ENCODE results near the gene DOK1. TPM values are rescaled to one million over a fixed set of nuclear protein-coding genes. Genes with fewer than 3 reads are reported as not detected.

The DOK1 gene
- total RNA-seq, 1 donor from 2014 or later, result 27.8 TPM

DNA sequence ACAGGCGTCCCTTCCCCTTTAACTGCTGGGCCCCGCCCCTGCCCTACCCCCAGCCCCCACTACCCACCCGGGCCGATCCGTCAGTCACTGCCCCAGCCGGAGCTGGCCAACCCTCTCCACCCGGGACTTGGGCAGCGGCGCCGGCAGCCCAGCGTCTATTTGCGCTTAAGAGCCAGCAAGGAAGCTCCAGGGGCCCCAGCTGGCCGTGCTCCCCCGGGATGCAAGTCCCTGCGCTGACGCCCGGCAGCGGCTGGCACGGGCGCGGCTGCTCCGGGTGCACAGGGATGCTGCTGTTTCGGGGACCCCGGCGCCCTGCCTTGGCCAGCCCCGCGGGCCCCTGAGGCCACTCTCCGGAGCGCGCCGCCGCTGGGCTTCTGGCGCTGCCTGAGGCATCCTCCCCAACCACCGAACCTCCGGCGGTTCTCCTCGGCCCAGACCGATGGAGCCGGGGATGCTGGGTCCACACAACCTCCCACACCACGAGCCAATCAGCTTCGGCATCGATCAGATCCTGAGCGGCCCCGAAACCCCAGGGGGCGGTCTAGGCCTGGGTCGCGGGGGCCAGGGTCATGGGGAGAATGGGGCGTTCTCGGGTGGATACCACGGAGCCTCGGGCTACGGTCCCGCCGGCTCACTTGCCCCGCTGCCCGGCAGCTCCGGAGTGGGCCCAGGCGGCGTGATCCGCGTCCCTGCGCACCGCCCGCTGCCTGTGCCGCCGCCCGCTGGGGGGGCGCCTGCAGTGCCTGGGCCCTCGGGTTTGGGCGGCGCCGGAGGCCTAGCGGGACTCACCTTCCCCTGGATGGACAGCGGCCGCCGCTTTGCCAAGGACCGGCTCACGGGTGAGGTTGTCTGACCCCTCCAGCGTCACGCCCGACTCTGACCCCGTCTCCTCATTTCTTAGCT lies 39.9 kb upstream of the DOK1 start, which contains the start of gene TLX2:
Gene TLX2, plus strand, starts transcription at position 83 of the 903 bp plus-strand sequence. Its CDS starts 357 bp downstream, at position 440.
- Mint-ChIP-seq H3K27me3 (ENCODE audit: unreplicated experiment) (peaks cover 44% of the 10 kb centered on the region), H3K36me3 (ENCODE audit: low read depth, unreplicated experiment) (peaks cover 16% of the 10 kb centered on the region), H3K27ac (ENCODE audit: unreplicated experiment) (no peak within 1 kb of the TSS), H3K4me1 (ENCODE audit: unreplicated experiment) (peaks cover 23% of the 10 kb centered on the region), H3K4me3 (ENCODE audit: unreplicated experiment) (no peak within 1 kb of the TSS), H3K9me3 (ENCODE audit: unreplicated experiment) (peaks cover 5% of the 10 kb centered on the region)
- peak; percentile 26 for DNase-seq (ENCODE audit: low spot score)
- TF ChIP-seq, protein P1, sequence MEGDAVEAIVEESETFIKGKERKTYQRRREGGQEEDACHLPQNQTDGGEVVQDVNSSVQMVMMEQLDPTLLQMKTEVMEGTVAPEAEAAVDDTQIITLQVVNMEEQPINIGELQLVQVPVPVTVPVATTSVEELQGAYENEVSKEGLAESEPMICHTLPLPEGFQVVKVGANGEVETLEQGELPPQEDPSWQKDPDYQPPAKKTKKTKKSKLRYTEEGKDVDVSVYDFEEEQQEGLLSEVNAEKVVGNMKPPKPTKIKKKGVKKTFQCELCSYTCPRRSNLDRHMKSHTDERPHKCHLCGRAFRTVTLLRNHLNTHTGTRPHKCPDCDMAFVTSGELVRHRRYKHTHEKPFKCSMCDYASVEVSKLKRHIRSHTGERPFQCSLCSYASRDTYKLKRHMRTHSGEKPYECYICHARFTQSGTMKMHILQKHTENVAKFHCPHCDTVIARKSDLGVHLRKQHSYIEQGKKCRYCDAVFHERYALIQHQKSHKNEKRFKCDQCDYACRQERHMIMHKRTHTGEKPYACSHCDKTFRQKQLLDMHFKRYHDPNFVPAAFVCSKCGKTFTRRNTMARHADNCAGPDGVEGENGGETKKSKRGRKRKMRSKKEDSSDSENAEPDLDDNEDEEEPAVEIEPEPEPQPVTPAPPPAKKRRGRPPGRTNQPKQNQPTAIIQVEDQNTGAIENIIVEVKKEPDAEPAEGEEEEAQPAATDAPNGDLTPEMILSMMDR (IDR thresholded peaks at IDR 0.05; ENCODE audit: unreplicated experiment), result no peak

DNA sequence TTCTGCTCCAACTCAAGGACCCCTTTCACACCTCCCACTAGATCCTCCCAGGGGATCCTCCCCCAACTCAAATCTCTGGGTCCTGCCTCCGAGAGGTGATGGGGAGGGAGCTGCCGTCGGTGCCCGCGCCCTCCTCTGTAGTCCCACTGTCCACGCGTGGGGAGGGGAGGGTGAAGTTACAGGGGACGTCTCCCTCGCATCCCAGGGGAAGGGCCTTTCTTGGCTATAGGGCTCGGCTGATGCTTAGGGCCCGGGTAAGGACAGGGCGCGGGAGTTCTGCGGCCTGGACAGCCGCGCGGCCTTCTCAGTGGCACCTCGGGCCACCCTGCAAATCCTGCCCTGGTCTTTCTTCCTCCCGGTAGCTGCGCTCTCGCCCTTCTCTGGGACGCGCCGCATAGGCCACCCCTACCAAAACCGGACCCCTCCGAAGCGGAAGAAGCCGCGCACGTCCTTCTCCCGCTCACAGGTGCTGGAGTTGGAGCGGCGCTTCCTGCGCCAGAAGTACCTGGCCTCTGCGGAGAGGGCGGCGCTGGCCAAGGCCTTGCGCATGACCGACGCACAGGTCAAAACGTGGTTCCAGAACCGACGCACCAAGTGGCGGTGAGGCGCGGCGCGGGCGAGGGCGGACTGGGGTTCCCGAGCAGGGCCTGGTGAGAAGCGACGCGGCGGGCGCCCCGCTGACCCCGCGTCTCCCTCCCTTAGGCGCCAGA lies 39.1 kb upstream of the DOK1 start:
- peaks cover 5% of the 10 kb centered on the region for H3K9me3 Mint-ChIP-seq (ENCODE audit: unreplicated experiment)
- H3K27ac Mint-ChIP-seq (ENCODE audit: unreplicated experiment), result no peak overlapping the region

DNA sequence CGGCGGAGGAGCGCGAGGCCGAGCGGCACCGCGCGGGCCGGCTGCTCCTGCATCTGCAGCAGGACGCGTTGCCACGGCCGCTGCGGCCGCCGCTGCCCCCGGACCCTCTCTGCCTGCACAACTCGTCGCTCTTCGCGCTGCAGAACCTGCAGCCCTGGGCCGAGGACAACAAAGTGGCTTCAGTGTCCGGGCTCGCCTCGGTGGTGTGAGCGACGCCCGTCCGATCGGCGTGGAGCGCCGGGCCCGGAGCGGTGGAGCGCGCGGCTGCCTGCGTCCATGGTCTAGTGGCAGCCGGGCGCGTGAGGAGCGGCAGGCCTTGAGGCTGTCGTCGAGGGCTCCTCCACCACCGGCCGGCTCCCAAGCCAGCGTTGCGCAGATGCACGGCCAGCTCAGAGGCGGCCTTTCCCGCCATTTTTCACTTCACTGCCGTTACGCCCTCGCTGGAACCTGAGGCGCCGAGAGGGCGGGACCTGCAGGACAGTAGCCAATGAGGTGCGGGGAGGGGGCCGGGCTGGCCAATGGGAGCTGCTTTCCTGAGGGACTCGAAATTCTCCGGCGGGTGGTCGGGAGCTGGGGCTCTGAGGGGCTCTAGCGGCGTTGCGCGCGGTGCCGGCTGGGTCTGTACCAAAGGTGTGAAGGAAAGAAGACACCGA lies 38.4 kb upstream of the DOK1 start:
- H3K9me3 Mint-ChIP-seq (ENCODE audit: unreplicated experiment), result peaks cover 5% of the 10 kb centered on the region
- H3K27ac Mint-ChIP-seq (ENCODE audit: unreplicated experiment), result no peak overlapping the region
- peaks cover 41% of the 10 kb centered on the region for H3K27me3 Mint-ChIP-seq (ENCODE audit: unreplicated experiment)
- TF ChIP-seq, protein P1 (IDR thresholded peaks at IDR 0.05; ENCODE audit: unreplicated experiment), result no peak
- peaks cover 15% of the 10 kb centered on the region for H3K4me1 Mint-ChIP-seq (ENCODE audit: unreplicated experiment)
- peak overlapping the region; percentile 62 for H3K4me3 Mint-ChIP-seq (ENCODE audit: unreplicated experiment)
- DNase-seq (ENCODE audit: low spot score), result peak; percentile 74
- peaks cover 16% of the 10 kb centered on the region for H3K36me3 Mint-ChIP-seq (ENCODE audit: low read depth, unreplicated experiment)

More for the DNA sequence above, 39.1 kb upstream of the DOK1 start:
- H3K4me1 Mint-ChIP-seq (ENCODE audit: unreplicated experiment), result peaks cover 18% of the 10 kb centered on the region
- no peak overlapping the region for H3K4me3 Mint-ChIP-seq (ENCODE audit: unreplicated experiment)
- peaks cover 16% of the 10 kb centered on the region for H3K36me3 Mint-ChIP-seq (ENCODE audit: low read depth, unreplicated experiment)
- DNase-seq (ENCODE audit: low spot score), result no peak
- peaks cover 46% of the 10 kb centered on the region for H3K27me3 Mint-ChIP-seq (ENCODE audit: unreplicated experiment)
- TF ChIP-seq, protein P1 (IDR thresholded peaks at IDR 0.05; ENCODE audit: unreplicated experiment), result no peak

DNA sequence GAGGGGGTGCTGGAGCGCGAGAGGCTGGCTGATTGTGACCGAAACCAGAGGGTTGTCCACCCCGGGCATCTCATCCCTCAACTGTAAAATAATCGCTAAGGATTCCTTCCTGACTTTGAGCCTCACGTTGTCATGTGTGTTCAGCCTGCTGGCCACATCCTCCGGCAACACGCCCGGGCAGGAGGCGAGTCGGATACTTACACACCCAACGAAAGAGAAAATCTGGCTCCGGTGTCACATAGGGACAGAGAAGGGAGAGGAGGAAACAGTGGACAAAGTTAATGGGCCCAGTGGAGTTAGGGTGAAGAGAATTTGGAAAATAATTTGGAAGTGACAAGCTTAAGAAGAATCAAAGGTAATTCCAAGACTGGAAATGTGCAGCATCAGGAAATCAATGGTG lies 37.9 kb upstream of the DOK1 start:
- no peak for DNase-seq (ENCODE audit: low spot score)
- Mint-ChIP-seq H3K27me3 (ENCODE audit: unreplicated experiment) (peaks cover 40% of the 10 kb centered on the region), H3K9me3 (ENCODE audit: unreplicated experiment) (peaks cover 5% of the 10 kb centered on the region), H3K27ac (ENCODE audit: unreplicated experiment) (no peak overlapping the region), H3K36me3 (ENCODE audit: low read depth, unreplicated experiment) (peaks cover 16% of the 10 kb centered on the region), H3K4me3 (ENCODE audit: unreplicated experiment) (peak overlapping the region; percentile 62), H3K4me1 (ENCODE audit: unreplicated experiment) (peaks cover 15% of the 10 kb centered on the region)
- TF ChIP-seq, protein P1 (IDR thresholded peaks at IDR 0.05; ENCODE audit: unreplicated experiment), result no peak

All from endothelial cell (in vitro differentiated cells).